ENCODE data around the gene TXNRD3.

The TXNRD3 gene

GRCh38 chr3:126654571-126655383 is at the start of gene TXNRD3:
Gene TXNRD3 (minus strand): TSS chr3:126655124.
- peaks cover 34% of the 10 kb centered on the region for H3K27me3 ChIP-seq (ENCODE audit: control insufficient read depth, insufficient read depth, low read length)
- H3K4me1 ChIP-seq (ENCODE audit: control insufficient read depth, low read depth, low read length), result no peaks in the 10 kb centered on the region
- H3K4me3 ChIP-seq (ENCODE audit: low read length), result peak within 1 kb of the TSS; percentile 50
- no peaks in the 10 kb centered on the region for H3K9me3 ChIP-seq (ENCODE audit: control insufficient read depth, low read depth, low read length)
- peak within 1 kb of the TSS; percentile 16 for H3K9ac ChIP-seq (ENCODE audit: low read length)
- no peaks in the 10 kb centered on the region for H3K36me3 ChIP-seq (ENCODE audit: control insufficient read depth, low read depth, low read length)
- H3K27ac ChIP-seq (ENCODE audit: low read length), result no peak within 1 kb of the TSS

DNA sequence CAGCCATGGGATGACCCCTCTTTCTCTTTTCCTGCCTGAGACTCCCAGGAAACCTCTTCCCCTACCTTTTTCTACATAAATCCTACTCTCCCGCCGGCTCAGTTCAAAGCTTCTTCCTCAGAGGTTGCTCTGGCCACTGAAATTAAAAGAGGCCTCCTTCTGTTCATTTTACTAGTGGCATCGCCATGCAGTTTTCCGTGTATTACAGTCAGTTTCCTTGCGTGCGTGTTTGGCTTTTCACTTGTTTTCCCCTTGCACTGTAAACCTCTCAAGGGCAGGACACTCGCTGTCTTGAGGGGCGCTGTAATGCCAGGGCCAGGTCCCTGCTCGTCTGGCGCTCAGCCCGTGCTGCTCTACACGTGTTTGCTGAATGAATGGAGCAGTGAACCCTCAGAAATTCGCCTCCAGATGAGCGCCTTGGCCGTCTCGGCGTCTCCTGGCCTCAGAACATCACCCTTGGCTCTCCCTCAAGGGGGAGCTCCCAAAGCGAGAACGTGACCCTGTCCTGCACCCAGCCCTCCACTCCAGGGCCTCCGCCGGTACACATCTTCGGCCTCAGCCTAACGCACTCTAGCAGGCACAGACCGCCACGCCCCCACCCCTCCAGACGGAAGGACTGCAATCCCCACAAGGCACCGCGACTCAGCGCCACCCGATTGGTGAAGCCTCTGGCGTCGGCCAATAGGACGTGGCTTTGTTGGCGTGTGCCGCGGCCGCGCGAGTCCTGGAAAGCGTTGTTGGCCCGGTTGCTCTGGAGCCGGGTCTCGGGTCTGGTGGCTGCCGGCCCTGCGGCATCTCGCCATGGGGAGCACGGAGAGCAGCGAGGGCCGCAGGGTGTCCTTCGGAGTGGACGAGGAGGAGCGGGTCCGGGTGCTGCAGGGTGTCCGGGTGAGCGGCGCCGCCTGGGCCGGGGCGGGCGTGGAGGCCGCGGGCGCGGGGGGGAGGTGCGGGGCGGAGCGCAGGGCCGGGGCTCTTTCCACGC is 48.9 kb upstream of the TXNRD3 start, which contains the start of gene CHCHD6:
TSS of gene CHCHD6 (plus strand) at position 729 of the 982 bp plus-strand sequence. CDS start at position 802, 73 bp downstream.
- Histone ChIP-seq H3K9me3 (ENCODE audit: control insufficient read depth, low read depth, low read length) (no peaks in the 10 kb centered on the region), H3K27me3 (ENCODE audit: control insufficient read depth, insufficient read depth, low read length) (peaks cover 34% of the 10 kb centered on the region), H3K4me1 (ENCODE audit: control insufficient read depth, low read depth, low read length) (peaks cover 9% of the 10 kb centered on the region), H3K9ac (ENCODE audit: low read length) (peak within 1 kb of the TSS; percentile 44), H3K4me3 (ENCODE audit: low read length) (peak within 1 kb of the TSS; percentile 77), H3K36me3 (ENCODE audit: control insufficient read depth, low read depth, low read length) (no peaks in the 10 kb centered on the region), H3K27ac (ENCODE audit: low read length) (no peak within 1 kb of the TSS)

- Histone ChIP-seq H3K27me3 (ENCODE audit: control insufficient read depth, insufficient read depth, low read length) (peaks cover 21% of the 10 kb centered on the region), H3K27ac (ENCODE audit: low read length) (no peak overlapping the region), H3K9me3 (ENCODE audit: control insufficient read depth, low read depth, low read length) (no peaks in the 10 kb centered on the region), H3K4me1 (ENCODE audit: control insufficient read depth, low read depth, low read length) (peaks cover 5% of the 10 kb centered on the region), H3K9ac (ENCODE audit: low read length) (no peak overlapping the region), H3K4me3 (ENCODE audit: low read length) (no peak overlapping the region), H3K36me3 (ENCODE audit: control insufficient read depth, low read depth, low read length) (no peaks in the 10 kb centered on the region)
Measured at GRCh38 chr3:126699011-126699410, 44.1 kb upstream of the TXNRD3 start.

DNA sequence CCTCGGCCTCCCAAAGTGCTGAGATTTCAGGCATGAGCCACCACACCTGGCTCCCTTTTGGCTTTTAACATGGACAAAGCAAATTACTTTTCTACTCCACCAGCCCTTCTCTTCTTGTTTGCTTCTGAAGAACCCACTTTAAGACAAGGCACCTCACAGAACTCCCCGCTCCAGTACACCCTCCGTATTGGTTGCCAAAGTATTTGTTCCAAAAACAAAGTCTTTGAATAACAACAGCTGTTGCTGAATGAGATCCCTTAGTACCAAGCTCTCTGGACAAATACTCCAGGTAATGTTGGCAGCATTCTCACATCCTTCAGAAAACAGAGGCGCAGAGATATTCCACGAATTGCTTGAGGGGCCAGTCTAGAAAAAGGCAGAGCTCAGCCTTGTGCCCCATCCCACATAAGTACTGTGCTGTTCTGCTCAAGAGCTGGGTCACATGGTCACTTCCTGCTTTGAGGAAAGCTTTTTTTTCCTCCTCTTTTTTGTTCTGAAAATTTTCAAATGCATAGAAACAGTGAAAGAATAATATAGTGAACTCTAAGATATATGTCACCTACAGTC is 41.9 kb upstream of the TXNRD3 start:
- Histone ChIP-seq H3K4me3 (ENCODE audit: low read length) (no peak overlapping the region), H3K9ac (ENCODE audit: low read length) (no peak overlapping the region), H3K36me3 (ENCODE audit: control insufficient read depth, low read depth, low read length) (no peaks in the 10 kb centered on the region), H3K4me1 (ENCODE audit: control insufficient read depth, low read depth, low read length) (no peaks in the 10 kb centered on the region), H3K27me3 (ENCODE audit: control insufficient read depth, insufficient read depth, low read length) (peaks cover 2% of the 10 kb centered on the region), H3K9me3 (ENCODE audit: control insufficient read depth, low read depth, low read length) (no peaks in the 10 kb centered on the region), H3K27ac (ENCODE audit: low read length) (no peak overlapping the region)

- no peaks in the 10 kb centered on the region for H3K27me3 ChIP-seq (ENCODE audit: control insufficient read depth, insufficient read depth, low read length)
- H3K4me1 ChIP-seq (ENCODE audit: control insufficient read depth, low read depth, low read length), result no peaks in the 10 kb centered on the region
Measured at GRCh38 chr3:126693921-126694320, 39.0 kb upstream of the TXNRD3 start.

GRCh38 chr3:126692858-126693257 is 37.9 kb upstream of the TXNRD3 start:
- Histone ChIP-seq H3K4me1 (ENCODE audit: control insufficient read depth, low read depth, low read length) (no peaks in the 10 kb centered on the region), H3K27ac (ENCODE audit: low read length) (no peak overlapping the region), H3K4me3 (ENCODE audit: low read length) (no peak overlapping the region)

More at GRCh38 chr3:126693921-126694320, 39.0 kb upstream of the TXNRD3 start:
- H3K9ac ChIP-seq (ENCODE audit: low read length), result no peak overlapping the region
- H3K36me3 ChIP-seq (ENCODE audit: control insufficient read depth, low read depth, low read length), result no peaks in the 10 kb centered on the region
- no peak overlapping the region for H3K4me3 ChIP-seq (ENCODE audit: low read length)
- H3K9me3 ChIP-seq (ENCODE audit: control insufficient read depth, low read depth, low read length), result no peaks in the 10 kb centered on the region
- no peak overlapping the region for H3K27ac ChIP-seq (ENCODE audit: low read length)

DNA sequence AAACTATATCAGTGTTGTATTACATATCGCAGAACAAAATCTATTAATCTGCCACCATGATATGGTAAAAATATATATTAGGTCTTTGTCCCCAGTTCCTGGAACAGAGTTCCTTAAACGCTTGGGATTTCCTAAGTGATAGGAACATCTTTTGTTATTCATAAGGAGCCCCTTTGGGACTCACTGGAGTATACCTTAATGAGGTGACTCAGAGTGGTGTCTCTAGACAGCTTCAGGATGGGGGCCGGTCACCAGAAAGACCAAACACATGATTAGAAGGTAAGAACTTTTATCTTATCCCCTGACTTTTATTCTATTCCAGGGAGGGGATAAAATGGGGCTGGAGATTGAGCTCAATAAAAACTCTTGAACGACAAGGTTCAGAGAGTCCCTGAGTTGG is 36.8 kb upstream of the TXNRD3 start:
- Histone ChIP-seq H3K9me3 (ENCODE audit: control insufficient read depth, low read depth, low read length) (no peaks in the 10 kb centered on the region), H3K36me3 (ENCODE audit: control insufficient read depth, low read depth, low read length) (no peaks in the 10 kb centered on the region), H3K4me1 (ENCODE audit: control insufficient read depth, low read depth, low read length) (no peaks in the 10 kb centered on the region), H3K9ac (ENCODE audit: low read length) (no peak overlapping the region), H3K27me3 (ENCODE audit: control insufficient read depth, insufficient read depth, low read length) (no peaks in the 10 kb centered on the region), H3K4me3 (ENCODE audit: low read length) (no peak overlapping the region), H3K27ac (ENCODE audit: low read length) (no peak overlapping the region)

More at GRCh38 chr3:126692858-126693257, 37.9 kb upstream of the TXNRD3 start:
- H3K36me3 ChIP-seq (ENCODE audit: control insufficient read depth, low read depth, low read length), result no peaks in the 10 kb centered on the region
- H3K27me3 ChIP-seq (ENCODE audit: control insufficient read depth, insufficient read depth, low read length), result no peaks in the 10 kb centered on the region
- H3K9ac ChIP-seq (ENCODE audit: low read length), result no peak overlapping the region
- H3K9me3 ChIP-seq (ENCODE audit: control insufficient read depth, low read depth, low read length), result no peaks in the 10 kb centered on the region

DNA sequence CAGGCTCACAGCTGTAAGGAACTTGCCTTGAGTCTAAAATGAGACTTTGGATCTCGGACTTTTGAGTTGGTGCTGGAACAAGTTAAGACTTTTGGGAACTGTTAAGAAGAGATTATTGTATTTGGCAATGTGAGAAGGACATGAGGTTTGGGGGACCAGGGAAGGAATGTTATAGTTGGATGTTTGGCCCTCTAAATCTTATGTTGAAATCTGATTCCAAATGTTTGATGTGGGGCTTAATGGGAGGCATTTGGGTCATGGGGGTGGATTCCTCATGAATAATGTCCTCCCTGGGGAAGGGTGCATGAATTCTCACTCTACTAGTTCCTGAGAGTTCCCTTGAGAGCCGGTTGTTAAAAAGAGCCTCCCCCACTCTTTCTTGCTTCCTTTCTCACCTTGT is 30.6 kb upstream of the TXNRD3 start:
- Histone ChIP-seq H3K4me3 (ENCODE audit: low read length) (no peak overlapping the region), H3K9me3 (ENCODE audit: control insufficient read depth, low read depth, low read length) (no peaks in the 10 kb centered on the region), H3K9ac (ENCODE audit: low read length) (no peak overlapping the region), H3K36me3 (ENCODE audit: control insufficient read depth, low read depth, low read length) (no peaks in the 10 kb centered on the region), H3K27ac (ENCODE audit: low read length) (no peak overlapping the region), H3K4me1 (ENCODE audit: control insufficient read depth, low read depth, low read length) (peaks cover 5% of the 10 kb centered on the region), H3K27me3 (ENCODE audit: control insufficient read depth, insufficient read depth, low read length) (peaks cover 5% of the 10 kb centered on the region)

- H3K27ac ChIP-seq (ENCODE audit: low read length), result no peak overlapping the region
- no peaks in the 10 kb centered on the region for H3K36me3 ChIP-seq (ENCODE audit: control insufficient read depth, low read depth, low read length)
- no peak overlapping the region for H3K9ac ChIP-seq (ENCODE audit: low read length)
- no peak overlapping the region for H3K4me3 ChIP-seq (ENCODE audit: low read length)
- H3K9me3 ChIP-seq (ENCODE audit: control insufficient read depth, low read depth, low read length), result no peaks in the 10 kb centered on the region
- H3K4me1 ChIP-seq (ENCODE audit: control insufficient read depth, low read depth, low read length), result peaks cover 6% of the 10 kb centered on the region
- H3K27me3 ChIP-seq (ENCODE audit: control insufficient read depth, insufficient read depth, low read length), result peaks cover 9% of the 10 kb centered on the region
Measured at GRCh38 chr3:126685021-126685420, 30.1 kb upstream of the TXNRD3 start.

DNA sequence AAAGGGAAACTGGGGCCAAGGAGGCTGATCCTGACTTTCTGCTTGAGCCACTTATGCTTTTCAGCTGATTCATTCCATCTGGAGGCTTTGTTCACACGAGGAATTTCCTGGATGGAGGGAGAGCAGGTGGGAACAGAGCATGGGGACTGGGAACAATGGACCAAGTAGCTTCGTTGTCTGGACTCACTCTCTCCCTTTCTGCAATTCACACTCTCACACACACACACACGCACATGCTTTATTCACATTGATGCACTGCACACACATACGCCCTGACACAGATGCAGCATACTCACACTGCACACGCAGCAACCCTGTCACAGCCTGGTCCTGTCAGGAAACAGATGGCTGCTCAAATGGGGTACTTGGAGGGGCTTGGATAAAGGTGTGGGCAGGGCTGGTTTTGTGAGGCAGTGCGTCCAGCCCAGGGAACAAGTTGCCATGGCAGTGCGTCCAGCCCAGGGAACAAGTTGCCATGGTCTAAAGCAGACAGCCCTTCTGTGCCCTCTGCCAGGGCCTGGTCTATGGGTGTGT is 29.4 kb upstream of the TXNRD3 start:
- H3K27me3 ChIP-seq (ENCODE audit: control insufficient read depth, insufficient read depth, low read length), result peaks cover 17% of the 10 kb centered on the region
- H3K4me1 ChIP-seq (ENCODE audit: control insufficient read depth, low read depth, low read length), result peaks cover 13% of the 10 kb centered on the region
- no peaks in the 10 kb centered on the region for H3K9me3 ChIP-seq (ENCODE audit: control insufficient read depth, low read depth, low read length)
- no peak overlapping the region for H3K27ac ChIP-seq (ENCODE audit: low read length)
- H3K36me3 ChIP-seq (ENCODE audit: control insufficient read depth, low read depth, low read length), result no peaks in the 10 kb centered on the region
- H3K4me3 ChIP-seq (ENCODE audit: low read length), result no peak overlapping the region
- no peak overlapping the region for H3K9ac ChIP-seq (ENCODE audit: low read length)

- H3K9ac ChIP-seq (ENCODE audit: low read length), result no peak overlapping the region
- peaks cover 13% of the 10 kb centered on the region for H3K4me1 ChIP-seq (ENCODE audit: control insufficient read depth, low read depth, low read length)
- H3K27ac ChIP-seq (ENCODE audit: low read length), result no peak overlapping the region
- no peak overlapping the region for H3K4me3 ChIP-seq (ENCODE audit: low read length)
- peaks cover 29% of the 10 kb centered on the region for H3K27me3 ChIP-seq (ENCODE audit: control insufficient read depth, insufficient read depth, low read length)
- H3K9me3 ChIP-seq (ENCODE audit: control insufficient read depth, low read depth, low read length), result no peaks in the 10 kb centered on the region
- H3K36me3 ChIP-seq (ENCODE audit: control insufficient read depth, low read depth, low read length), result no peaks in the 10 kb centered on the region
Measured at GRCh38 chr3:126683069-126683468, 28.1 kb upstream of the TXNRD3 start.

All from iPS-18a (cell line).